Sigmoid colon (tissue), 7 donors: ENCODE data around the gene CCDC81. TPM values are rescaled to one million over a fixed set of nuclear protein-coding genes. Genes with fewer than 3 reads are reported as not detected.
"Not testable (repeated sequence)": the region's sequence is repeated elsewhere in the genome, so short reads cannot be mapped to it uniquely, and the experiment has no call there.

ENCODE experiments used
- DNase-seq: peaks from one replicate; pipeline ENCODE4 v3.0.0-alpha.2; 2019
- H3K27ac ChIP-seq, 4 donors: fragments of 200-600 bp; sonication (generic); one replicate each; pipeline ENCODE4 v1.5.1; 2016 to 2019; ENCODE audit warnings: mild to moderate bottlenecking in 1 of 4
- H3K27me3 ChIP-seq, 3 donors: fragments of 200-600 bp; sonication (generic); one replicate each; pipeline ENCODE4 v1.5.1; 2019; ENCODE audit warnings: mild to moderate bottlenecking in 1 of 3
- H3K36me3 ChIP-seq, 4 donors: fragments of 200-600 bp; sonication (generic); one replicate each; pipeline ENCODE4 v1.5.1; 2016 to 2019
- H3K4me1 ChIP-seq, 4 donors: fragments of 200-600 bp; sonication (generic); one replicate each; pipeline ENCODE4 v1.5.1; 2017 to 2019
- H3K4me3 ChIP-seq, 4 donors: fragments of 200-600 bp; sonication (generic); one replicate each; pipeline ENCODE4 v1.5.1; 2017 to 2019; ENCODE audit warnings: mild to moderate bottlenecking in 2 of 4, moderate library complexity in 1 of 4
- H3K9me3 ChIP-seq, 4 donors: fragments of 200-600 bp in 3 of 4; sonication (generic) in 3 of 4; one replicate each; pipeline versions ENCODE4 v1.5.1 to v1.6.1; 2013 to 2019
- EP300 ChIP-seq, 4 donors: sonication (generic); formaldehyde crosslinking; IDR thresholded peaks; one replicate each; pipeline ENCODE4 v1.6.1; 2017; ENCODE audit warnings: antibody characterized with exemption in 4 of 4
- POLR2A ChIP-seq, 2 donors: fragments of 450-650 bp; IDR thresholded peaks; one replicate each; pipeline ENCODE4 v1.6.1; 2016; ENCODE audit warnings: antibody characterized with exemption in 2 of 2, mild to moderate bottlenecking in 2 of 2, moderate library complexity in 2 of 2
- POLR2AphosphoS5 ChIP-seq, 4 donors: sonication (generic); formaldehyde crosslinking; IDR thresholded peaks; one replicate each; pipeline ENCODE4 v1.6.1; 2017; ENCODE audit warnings: antibody characterized with exemption in 4 of 4
- WGBS, 2 donors: extraction: QIAGEN DNeasy Blood & Tissue Kit; methylation state at CpG; one replicate each; pipeline ENCODE4 v1.1.7; 2013; 5-methylcytosine and 5-hydroxymethylcytosine counted together
- intact Hi-C: fragments of 100-400 bp; cut with DNase I; formaldehyde crosslinking; loops from one replicate; pipeline ENCODE4 v1.15.1; 2023
- polyA plus RNA-seq, 3 donors: library from polyadenylated mRNA; stranded (reverse); fragments of 200-250 nt; gene quantifications; one replicate each; pipeline ENCODE4 v1.2.3, GENCODE V29; 2013
- total RNA-seq, 4 donors: library from RNA; depleted of rRNA; stranded (reverse); fragments of >200 nt; gene quantifications; one replicate each; pipeline ENCODE4 v1.1.0, GENCODE V29; 2016
- TF ChIP-seq, protein P1 (sequence below), 4 experiments: fragments of 450-650 bp in 3 of 4; fragments of 200-600 bp in 1 of 4; IDR thresholded peaks; one replicate each; pipeline ENCODE4 v1.5.1; 2016 to 2019; ENCODE audit warnings: antibody characterized with exemption in 4 of 4, mild to moderate bottlenecking in 3 of 4, moderate library complexity in 2 of 4
- donor health status: healthy with polysubstance abuse.
- donor health status: Bipolar disorder and iron deficiency.
- donor health status: healthy.

CCDC81 gene
- total and polyA plus RNA-seq, 7 donors = 0.22 to 1.8 (median 0.55) TPM; not detected in 2

DNA sequence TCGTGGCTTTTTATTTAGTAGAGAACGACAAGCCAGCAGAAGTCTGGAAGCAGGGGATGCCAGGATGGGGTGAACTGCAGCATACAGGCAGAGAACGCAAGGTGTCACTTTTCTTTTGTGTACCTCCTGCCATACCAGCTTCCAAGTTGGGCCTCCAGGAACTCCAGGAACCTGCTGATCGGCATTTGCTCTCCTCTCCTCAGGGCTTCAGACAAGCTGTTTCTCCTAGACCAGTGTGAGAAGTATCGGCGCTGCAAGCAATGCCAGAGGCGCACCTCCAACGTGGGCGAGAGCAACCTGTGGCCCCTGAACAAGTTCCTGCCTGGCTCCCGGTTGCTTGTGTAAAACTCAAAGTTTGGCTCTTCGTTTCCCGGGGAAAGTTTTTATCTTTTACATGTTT is 47.7 kb downstream of the CCDC81 start:
- Histone ChIP-seq H3K4me1 (peaks cover 0 to 5% (median 0%) of the 10 kb centered on the region in 4 donors), H3K9me3 (peaks cover 0 to 6% (median 0%) of the 10 kb centered on the region in 4 donors), H3K36me3 (no peaks in the 10 kb centered on the region), H3K4me3 (no peak overlapping the region), H3K27me3 (no peaks in the 10 kb centered on the region), H3K27ac (no peak overlapping the region)
- TF ChIP-seq POLR2AphosphoS5 (IDR thresholded peaks at IDR 0.05) = no peak
- TF ChIP-seq, protein P1, sequence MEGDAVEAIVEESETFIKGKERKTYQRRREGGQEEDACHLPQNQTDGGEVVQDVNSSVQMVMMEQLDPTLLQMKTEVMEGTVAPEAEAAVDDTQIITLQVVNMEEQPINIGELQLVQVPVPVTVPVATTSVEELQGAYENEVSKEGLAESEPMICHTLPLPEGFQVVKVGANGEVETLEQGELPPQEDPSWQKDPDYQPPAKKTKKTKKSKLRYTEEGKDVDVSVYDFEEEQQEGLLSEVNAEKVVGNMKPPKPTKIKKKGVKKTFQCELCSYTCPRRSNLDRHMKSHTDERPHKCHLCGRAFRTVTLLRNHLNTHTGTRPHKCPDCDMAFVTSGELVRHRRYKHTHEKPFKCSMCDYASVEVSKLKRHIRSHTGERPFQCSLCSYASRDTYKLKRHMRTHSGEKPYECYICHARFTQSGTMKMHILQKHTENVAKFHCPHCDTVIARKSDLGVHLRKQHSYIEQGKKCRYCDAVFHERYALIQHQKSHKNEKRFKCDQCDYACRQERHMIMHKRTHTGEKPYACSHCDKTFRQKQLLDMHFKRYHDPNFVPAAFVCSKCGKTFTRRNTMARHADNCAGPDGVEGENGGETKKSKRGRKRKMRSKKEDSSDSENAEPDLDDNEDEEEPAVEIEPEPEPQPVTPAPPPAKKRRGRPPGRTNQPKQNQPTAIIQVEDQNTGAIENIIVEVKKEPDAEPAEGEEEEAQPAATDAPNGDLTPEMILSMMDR (IDR thresholded peaks at IDR 0.05) = no peak
- no peak for TF ChIP-seq POLR2A (IDR thresholded peaks at IDR 0.05)
- TF ChIP-seq EP300 (IDR thresholded peaks at IDR 0.05) = no peak
- 80 to 85% methylated on average over 12 of the region's 12 CpGs for WGBS, 2 donors
- DNase-seq = no peak
- intact Hi-C loops = no loop called here

- H3K4me3 ChIP-seq, DNase-seq, H3K27me3 ChIP-seq, H3K27ac ChIP-seq, H3K9me3 ChIP-seq, H3K36me3 ChIP-seq, H3K4me1 ChIP-seq, intact Hi-C loops: not testable (repeated sequence)
- 13 to 60% methylated on average over 4 of the region's 4 CpGs for WGBS, 2 donors
Observed at GRCh38 chr11:86423488-86423887, 48.8 kb downstream of the CCDC81 start.

DNA sequence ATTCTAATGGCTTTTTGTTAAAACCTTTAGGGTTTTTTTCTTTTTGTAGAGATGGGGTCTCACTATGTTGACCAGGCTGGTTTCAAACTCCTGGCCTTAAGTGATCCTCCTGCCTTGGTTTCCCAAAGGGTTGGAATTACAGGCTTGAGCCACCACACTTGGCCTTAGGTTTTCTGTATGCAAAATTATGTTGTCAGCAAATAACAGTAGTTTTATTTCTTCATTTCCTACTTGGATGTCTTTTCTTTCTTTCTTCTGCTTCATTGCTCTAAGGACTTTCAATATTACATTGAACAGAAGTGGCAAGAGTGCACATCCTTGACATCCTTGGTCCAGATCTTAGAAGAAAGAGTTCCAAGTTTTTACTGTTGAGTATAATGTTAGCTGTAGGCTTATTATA is 52.8 kb downstream of the CCDC81 start:
- no peak overlapping the region for H3K27ac ChIP-seq
- intact Hi-C loops = no loop called here
- TF ChIP-seq, protein P1 (IDR thresholded peaks at IDR 0.05) = no peak
- TF ChIP-seq EP300 (IDR thresholded peaks at IDR 0.05) (no peak), POLR2A (IDR thresholded peaks at IDR 0.05) (no peak), POLR2AphosphoS5 (IDR thresholded peaks at IDR 0.05) (no peak)
- DNase-seq = no peak
- H3K36me3 ChIP-seq = no peaks in the 10 kb centered on the region
- H3K4me1 ChIP-seq = no peaks in the 10 kb centered on the region
- H3K9me3 ChIP-seq = peaks cover 0 to 6% (median 2%) of the 10 kb centered on the region in 4 donors
- H3K4me3 ChIP-seq = no peak overlapping the region
- no peaks in the 10 kb centered on the region for H3K27me3 ChIP-seq

GRCh38 chr11:86431258-86431657 is 56.6 kb downstream of the CCDC81 start:
- TF ChIP-seq EP300 (IDR thresholded peaks at IDR 0.05) (no peak), POLR2A (IDR thresholded peaks at IDR 0.05) (no peak), POLR2AphosphoS5 (IDR thresholded peaks at IDR 0.05) (no peak)
- TF ChIP-seq, protein P1 (IDR thresholded peaks at IDR 0.05) = no peak
- Histone ChIP-seq H3K27me3 (no peaks in the 10 kb centered on the region), H3K27ac (no peak overlapping the region), H3K9me3 (peaks cover 0 to 6% (median 2%) of the 10 kb centered on the region in 4 donors), H3K36me3 (no peaks in the 10 kb centered on the region), H3K4me3 (no peak overlapping the region), H3K4me1 (no peaks in the 10 kb centered on the region)
- WGBS, 2 donors = 91 to 94% methylated on average over 37 of the region's 37 CpGs
- DNase-seq = no peak
- intact Hi-C loops = no loop called here

DNA sequence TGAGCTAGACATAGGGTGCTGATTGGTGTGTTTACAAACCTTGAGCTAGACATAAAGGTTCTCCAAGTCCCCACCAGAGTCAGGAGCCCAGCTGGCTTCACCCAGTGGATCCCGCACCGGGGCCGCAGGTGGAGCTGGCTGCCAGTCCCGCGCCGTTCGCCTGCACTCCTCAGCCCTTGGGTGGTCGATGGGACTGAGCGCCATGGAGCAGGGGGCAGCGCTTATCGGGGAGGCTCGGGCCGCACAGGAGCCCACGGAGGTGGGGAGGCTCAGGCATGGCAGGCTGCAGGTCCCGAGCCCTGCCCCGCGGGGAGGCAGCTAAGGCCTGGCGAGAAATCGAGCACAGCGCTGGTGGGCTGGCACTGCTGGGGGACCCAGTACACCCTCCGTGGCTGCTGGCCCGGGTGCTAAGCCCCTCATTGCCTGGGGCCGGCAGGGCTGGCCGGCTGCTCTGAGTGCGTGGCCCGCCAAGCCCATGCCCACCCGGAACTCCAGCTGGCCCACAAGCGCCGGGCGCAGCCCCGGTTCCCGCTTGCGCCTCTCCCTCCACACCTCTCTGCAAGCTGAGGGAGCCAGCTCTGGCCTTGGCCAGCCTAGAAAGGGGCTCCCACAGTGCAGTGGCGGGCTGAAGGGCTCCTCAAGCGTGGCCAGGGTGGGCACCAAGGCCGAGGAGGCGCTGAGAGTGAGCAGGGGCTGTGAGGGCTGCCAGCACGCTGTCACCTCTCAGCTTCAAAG is 58.8 kb downstream of the CCDC81 start:
- H3K4me3 ChIP-seq, H3K4me1 ChIP-seq, H3K36me3 ChIP-seq, H3K27me3 ChIP-seq, H3K27ac ChIP-seq, H3K9me3 ChIP-seq, DNase-seq, intact Hi-C loops: not testable (repeated sequence)
- 96 to 97% methylated on average over 38 of the region's 38 CpGs for WGBS, 2 donors

DNA sequence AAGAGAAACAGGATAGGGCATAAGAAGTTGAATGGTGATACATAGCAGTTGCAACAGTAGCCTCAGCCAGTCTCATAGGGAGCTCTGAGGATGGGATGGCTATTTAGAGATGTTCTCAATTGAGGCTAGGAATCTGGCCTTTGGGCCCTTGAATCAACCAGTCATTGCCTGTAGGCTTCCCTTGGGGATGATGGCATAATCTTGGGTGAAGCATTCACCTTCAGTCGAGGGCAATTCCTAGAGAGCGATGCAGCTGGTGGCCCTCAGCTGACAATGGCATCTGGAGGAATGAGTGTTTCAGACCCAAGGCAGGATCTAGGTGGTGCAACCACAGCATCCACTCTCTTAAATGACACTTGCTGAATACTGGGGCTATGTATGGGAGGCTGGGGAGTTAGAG is 61.0 kb downstream of the CCDC81 start:
- intact Hi-C loops = no loop called here
- Histone ChIP-seq H3K27me3 (no peaks in the 10 kb centered on the region), H3K9me3 (peaks cover 0 to 4% (median 0%) of the 10 kb centered on the region in 4 donors), H3K36me3 (peaks cover 0 to 3% (median 0%) of the 10 kb centered on the region in 4 donors), H3K27ac (no peak overlapping the region), H3K4me3 (no peak overlapping the region), H3K4me1 (no peaks in the 10 kb centered on the region)
- TF ChIP-seq, protein P1 (IDR thresholded peaks at IDR 0.05) = no peak
- TF ChIP-seq POLR2AphosphoS5 (IDR thresholded peaks at IDR 0.05) (no peak), EP300 (IDR thresholded peaks at IDR 0.05) (no peak), POLR2A (IDR thresholded peaks at IDR 0.05) (no peak)
- 95 to 96% methylated on average over 2 of the region's 2 CpGs for WGBS, 2 donors
- DNase-seq = no peak
